Stimulated activated CD8-positive, alpha-beta memory T cell treated with anti-CD3 and anti-CD28 coated beads, Interleukin-15, amount 100 ng/mL, for 24 hours (primary cell): ENCODE data around the gene NCKAP5.

Experiments
- DNase-seq: peaks from one replicate; pipeline ENCODE4 v3.0.0-alpha.2; 2020; ENCODE audit warnings: low read depth

NCKAP5 gene

GRCh38 chr2:132937629-132938028 is 630.6 kb downstream of the NCKAP5 start:
- no peak for DNase-seq

- no peak for DNase-seq
Measured at GRCh38 chr2:132936791-132937190, 631.5 kb downstream of the NCKAP5 start.

- no peak for DNase-seq
Measured at GRCh38 chr2:132936261-132936660, 632.0 kb downstream of the NCKAP5 start.

- DNase-seq, result no peak
Measured at GRCh38 chr2:132929786-132930185, 638.5 kb downstream of the NCKAP5 start.

- no peak for DNase-seq
Measured at GRCh38 chr2:132923787-132924186, 644.5 kb downstream of the NCKAP5 start.

- DNase-seq, result no peak
Measured at GRCh38 chr2:132915812-132916549, 652.3 kb downstream of the NCKAP5 start.

GRCh38 chr2:132911726-132912724 is 656.2 kb downstream of the NCKAP5 start:
- DNase-seq, result no peak

GRCh38 chr2:132910432-132910831 is 657.8 kb downstream of the NCKAP5 start:
- no peak for DNase-seq

GRCh38 chr2:132909427-132909826 is 658.8 kb downstream of the NCKAP5 start:
- no peak for DNase-seq

GRCh38 chr2:132904142-132904842 is 664.0 kb downstream of the NCKAP5 start:
- DNase-seq, result no peak

GRCh38 chr2:132902626-132903025 is 665.6 kb downstream of the NCKAP5 start:
- DNase-seq, result no peak

GRCh38 chr2:132901661-132902060 is 666.6 kb downstream of the NCKAP5 start:
- no peak for DNase-seq

GRCh38 chr2:132897111-132897510 is 671.2 kb downstream of the NCKAP5 start:
- no peak for DNase-seq

- DNase-seq, result no peak
Measured at GRCh38 chr2:132896073-132896472, 672.2 kb downstream of the NCKAP5 start.

- DNase-seq, result no peak
Measured at GRCh38 chr2:132891498-132891897, 676.8 kb downstream of the NCKAP5 start.

GRCh38 chr2:132886574-132886973 is 681.7 kb downstream of the NCKAP5 start:
- DNase-seq, result no peak

GRCh38 chr2:132884705-132885104 is 683.6 kb downstream of the NCKAP5 start:
- DNase-seq, result no peak

- DNase-seq, result no peak
Measured at GRCh38 chr2:132884292-132884691, 684.0 kb downstream of the NCKAP5 start.

GRCh38 chr2:132883430-132883829 is 684.8 kb downstream of the NCKAP5 start:
- DNase-seq, result no peak

GRCh38 chr2:132881546-132881945 is 686.7 kb downstream of the NCKAP5 start:
- no peak for DNase-seq

- no peak for DNase-seq
Measured at GRCh38 chr2:132877923-132878322, 690.3 kb downstream of the NCKAP5 start.

- DNase-seq, result no peak
Measured at GRCh38 chr2:132876745-132877391, 691.4 kb downstream of the NCKAP5 start.
